ENCODE measurements around the gene MRPS27.

- TF ChIP-seq ZFP36 (IDR thresholded peaks at IDR 0.05; ENCODE audit: borderline replicate concordance, partially characterized antibody) (no peak), CEBPB (IDR thresholded peaks at IDR 0.05) (no peak), HMGXB4 (CRISPR knock-in tag; IDR thresholded peaks at IDR 0.05; ENCODE audit: borderline replicate concordance) (no peak), CTCF (IDR thresholded peaks at IDR 0.05) (no peak)
Observed at GRCh38 chr5:72267685-72268084, 52.4 kb downstream of the MRPS27 start.
